Measurements from ENCODE around the gene PCGF3.
A peak's percentile ranks its signal among the peaks of the same experiment; 100 is the strongest.

The PCGF3 gene

DNA sequence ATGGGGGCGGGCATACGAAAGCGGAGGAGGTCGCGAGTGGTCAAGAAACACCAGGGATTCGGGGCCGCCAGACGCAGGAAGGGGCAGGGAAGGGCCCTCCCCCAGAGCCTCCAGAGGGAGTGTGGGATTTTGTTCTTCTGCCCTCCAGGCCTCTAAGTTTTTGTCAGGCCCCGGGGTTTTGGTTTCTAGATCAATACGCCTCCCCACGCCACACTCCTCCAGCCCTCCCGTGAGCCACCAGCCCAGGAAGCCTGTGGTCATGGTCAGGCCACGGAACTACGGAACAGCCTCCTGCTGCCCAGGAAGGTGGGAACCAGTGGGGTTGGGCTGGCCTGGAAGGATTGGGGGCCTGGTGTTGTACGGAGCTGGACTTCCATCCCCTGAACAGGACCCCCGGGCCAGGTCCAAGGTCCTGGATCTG is 81.9 kb downstream of the PCGF3 start:
- TF ChIP-seq, protein P1, sequence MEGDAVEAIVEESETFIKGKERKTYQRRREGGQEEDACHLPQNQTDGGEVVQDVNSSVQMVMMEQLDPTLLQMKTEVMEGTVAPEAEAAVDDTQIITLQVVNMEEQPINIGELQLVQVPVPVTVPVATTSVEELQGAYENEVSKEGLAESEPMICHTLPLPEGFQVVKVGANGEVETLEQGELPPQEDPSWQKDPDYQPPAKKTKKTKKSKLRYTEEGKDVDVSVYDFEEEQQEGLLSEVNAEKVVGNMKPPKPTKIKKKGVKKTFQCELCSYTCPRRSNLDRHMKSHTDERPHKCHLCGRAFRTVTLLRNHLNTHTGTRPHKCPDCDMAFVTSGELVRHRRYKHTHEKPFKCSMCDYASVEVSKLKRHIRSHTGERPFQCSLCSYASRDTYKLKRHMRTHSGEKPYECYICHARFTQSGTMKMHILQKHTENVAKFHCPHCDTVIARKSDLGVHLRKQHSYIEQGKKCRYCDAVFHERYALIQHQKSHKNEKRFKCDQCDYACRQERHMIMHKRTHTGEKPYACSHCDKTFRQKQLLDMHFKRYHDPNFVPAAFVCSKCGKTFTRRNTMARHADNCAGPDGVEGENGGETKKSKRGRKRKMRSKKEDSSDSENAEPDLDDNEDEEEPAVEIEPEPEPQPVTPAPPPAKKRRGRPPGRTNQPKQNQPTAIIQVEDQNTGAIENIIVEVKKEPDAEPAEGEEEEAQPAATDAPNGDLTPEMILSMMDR (conservative IDR thresholded peaks at IDR 0.05) = no peak
- no peak overlapping the region for H3K27ac ChIP-seq

DNA sequence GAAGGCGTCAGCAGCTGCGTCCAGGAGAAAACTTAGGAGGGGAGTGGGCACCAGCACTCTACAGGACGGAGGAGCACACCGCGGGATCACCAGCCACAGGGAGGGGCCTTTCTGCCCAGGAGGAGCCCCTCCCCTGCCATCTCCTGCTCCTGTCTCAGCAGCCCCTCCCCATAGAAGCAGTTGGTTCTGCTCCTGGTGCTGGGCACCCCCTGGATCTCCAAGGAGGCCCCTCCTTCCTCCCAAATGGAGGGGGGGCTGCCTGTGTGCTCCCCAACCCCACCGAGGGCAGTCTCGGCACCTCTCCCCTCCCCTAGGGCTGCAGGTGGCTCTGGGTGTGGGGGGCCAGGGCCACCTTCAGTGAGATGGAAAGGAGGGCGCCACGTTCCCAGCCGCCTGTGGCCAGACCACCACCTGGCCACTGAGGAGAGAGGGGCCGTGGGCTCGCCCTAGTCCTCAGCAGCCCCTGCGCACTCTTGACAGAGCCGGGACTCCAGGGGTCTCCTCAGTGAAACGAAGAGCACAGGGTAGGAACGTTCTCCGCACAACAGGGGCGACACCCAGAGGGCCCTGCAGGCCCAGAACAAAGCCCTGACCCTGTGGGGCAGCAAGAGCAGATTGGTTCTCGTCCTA is 82.5 kb downstream of the PCGF3 start:
- H3K27ac ChIP-seq = no peak overlapping the region
- TF ChIP-seq, protein P1 (conservative IDR thresholded peaks at IDR 0.05) = no peak

DNA sequence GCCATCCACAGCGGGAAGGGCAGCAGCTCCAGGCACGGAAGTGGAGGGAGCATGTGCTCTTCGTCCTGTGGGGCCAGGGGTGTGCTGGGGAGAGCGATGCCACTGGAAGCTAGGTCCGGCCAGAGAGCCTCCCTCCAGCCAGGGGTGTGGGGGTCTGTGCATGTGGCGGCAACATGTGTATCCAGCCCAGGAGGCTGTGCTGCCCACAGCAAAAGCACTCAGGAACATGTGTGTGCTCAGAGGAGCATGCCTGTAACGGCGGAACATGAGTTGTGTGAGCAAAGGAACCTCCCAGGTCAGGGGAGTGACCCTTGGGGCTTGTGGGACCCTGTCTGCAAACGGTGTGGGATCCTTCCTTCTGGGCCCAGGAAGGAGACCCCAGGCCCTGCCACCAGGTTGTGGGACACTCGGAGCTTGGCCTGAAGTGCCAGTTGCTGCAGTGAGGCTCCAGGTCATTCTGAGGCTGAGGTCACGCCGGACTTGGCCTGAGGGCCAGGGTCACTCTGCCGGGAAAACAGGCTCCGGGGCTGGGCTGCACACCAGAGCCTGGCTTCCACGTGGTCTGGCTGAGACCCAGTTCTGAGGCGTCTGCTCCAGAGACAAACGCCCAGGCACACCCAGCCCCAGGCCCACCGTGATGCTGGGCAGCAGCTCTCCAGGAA is 83.1 kb downstream of the PCGF3 start:
- no peak overlapping the region for H3K27ac ChIP-seq
- TF ChIP-seq, protein P1 (conservative IDR thresholded peaks at IDR 0.05) = no peak

DNA sequence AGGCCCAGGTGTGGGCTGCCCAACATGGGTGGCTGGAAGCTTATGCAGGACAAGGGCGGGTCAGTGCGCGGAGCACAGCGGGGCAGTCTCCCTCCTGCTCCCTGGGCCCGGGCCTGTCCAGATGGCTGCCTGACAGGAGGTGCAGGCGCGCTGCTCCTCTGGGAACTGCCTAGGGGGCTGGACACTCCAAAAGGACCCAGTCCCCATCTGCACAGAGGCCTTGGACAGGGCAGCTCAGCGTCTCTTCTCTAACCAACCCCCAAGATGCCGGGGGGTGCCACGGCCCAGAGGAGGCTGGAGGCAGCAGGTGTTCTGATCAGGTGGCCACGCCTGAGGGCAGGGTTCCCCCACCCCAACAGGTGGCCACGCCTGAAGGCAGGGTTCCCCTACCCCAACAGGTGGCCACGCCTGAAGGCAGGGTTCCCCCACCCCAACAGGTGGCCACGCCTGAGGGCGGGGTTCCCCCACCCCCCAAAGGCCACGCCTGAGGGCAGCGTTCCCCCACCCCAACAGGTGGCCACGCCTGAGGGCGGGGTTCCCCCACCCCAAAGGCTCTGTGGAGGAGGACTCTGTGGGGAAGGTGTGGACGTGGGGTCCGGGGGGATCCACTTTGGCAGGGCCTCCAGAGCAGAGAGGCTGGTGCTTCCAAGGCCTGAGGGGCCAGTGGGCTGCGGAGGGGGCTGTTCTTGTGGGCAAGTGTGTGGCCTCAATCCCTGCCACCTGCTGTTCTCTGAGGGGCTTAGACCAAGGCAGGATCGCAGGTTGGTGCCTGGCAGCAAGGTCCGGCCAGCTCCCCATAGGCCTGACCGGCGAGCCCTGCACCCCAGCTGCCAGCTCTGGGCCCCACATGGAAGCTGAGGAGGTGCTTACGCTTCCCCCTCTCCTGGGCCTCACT is 84.2 kb downstream of the PCGF3 start:
- TF ChIP-seq, protein P1 (conservative IDR thresholded peaks at IDR 0.05) = no peak
- no peak overlapping the region for H3K27ac ChIP-seq

DNA sequence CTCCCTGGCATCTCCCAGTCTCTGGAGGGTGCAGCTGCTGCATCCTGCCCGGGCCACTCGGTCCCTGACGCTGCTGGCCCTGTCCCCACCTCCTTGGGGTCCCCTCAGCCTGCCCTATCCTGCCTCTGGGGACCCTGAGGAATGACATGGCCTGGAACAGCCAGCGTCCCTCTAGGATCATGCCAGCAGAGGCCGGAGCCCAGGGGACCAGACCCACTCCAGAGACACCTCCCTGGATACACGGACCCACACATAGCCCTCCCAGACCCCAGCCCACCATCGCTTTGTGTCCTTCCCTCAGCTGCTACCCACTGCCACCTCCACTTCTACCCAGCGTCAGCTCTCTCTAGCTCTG is 84.8 kb downstream of the PCGF3 start:
- TF ChIP-seq, protein P1 (conservative IDR thresholded peaks at IDR 0.05) = no peak
- H3K27ac ChIP-seq = no peak overlapping the region

DNA sequence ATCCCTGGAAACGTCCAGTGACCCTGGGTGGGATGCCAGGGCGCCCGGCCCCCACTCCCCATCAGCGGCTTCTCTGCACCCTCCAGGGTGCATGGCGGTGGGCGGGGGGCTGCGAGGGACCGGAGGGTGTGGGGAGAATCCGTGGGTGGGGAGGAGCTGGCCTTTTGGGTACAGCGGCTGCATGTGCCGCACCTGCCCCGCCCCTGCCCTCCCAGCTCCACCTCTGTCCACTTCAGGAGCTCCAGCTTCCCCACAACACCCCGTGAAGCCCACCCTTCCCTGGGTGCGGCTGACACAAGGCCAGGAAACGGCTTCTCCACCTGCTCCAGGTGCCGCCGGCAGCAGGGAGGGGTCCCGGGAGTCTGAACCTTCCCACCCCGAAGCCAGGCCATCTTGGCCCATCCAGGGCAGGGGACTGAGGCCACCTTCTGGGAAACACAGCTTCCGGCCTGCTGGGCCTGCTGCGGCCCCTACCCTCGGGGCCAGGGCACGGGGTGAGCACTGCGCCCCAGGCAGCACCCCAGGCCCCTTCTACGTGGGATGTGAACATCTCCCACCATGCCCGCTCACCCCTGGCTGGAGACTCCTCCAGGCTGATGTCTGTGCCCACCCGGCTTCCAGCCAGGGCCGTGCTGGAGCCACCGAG is 85.7 kb downstream of the PCGF3 start:
- H3K27ac ChIP-seq = peak overlapping the region; percentile 73
- TF ChIP-seq, protein P1 (conservative IDR thresholded peaks at IDR 0.05) = no peak
